Stimulated activated naive B cell treated with anti-CD40 and anti-IgM and Interleukin-4, amounts not matched to agents 10 μg/mL and 1 μg/mL and 100 μg/mL, for 72 hours (primary cell): ENCODE results near the gene RECK.

ENCODE experiments used
- ATAC-seq, 2 donors: fragments of 150-1000 bp; cut with Tn5 transposase; replicated peaks; 2 replicates each; pipeline ENCODE4 v1.10.0; 2021; ENCODE audit warnings: moderate library complexity in 1 of 2
- DNase-seq: peaks from one replicate; pipeline ENCODE4 v3.0.0; 2021
- H3K27ac Mint-ChIP-seq: one replicate; pipeline ENCODE4 v1.8.0; 2022; ENCODE audit warnings: mild to moderate bottlenecking, mixed read lengths
- H3K27me3 Mint-ChIP-seq, 2 donors: one replicate each; pipeline ENCODE4 v1.8.0; 2022; ENCODE audit warnings: mixed read lengths in 2 of 2
- H3K36me3 Mint-ChIP-seq, 2 donors: one replicate each; pipeline ENCODE4 v1.8.0; 2022; ENCODE audit warnings: mixed read lengths in 2 of 2, mild to moderate bottlenecking in 1 of 2
- H3K4me1 Mint-ChIP-seq, 2 donors: one replicate each; pipeline ENCODE4 v1.8.0; 2022; ENCODE audit warnings: mixed read lengths in 2 of 2, mild to moderate bottlenecking in 1 of 2
- H3K4me3 Mint-ChIP-seq, 2 donors: one replicate each; pipeline ENCODE4 v1.8.0; 2022; ENCODE audit warnings: mild to moderate bottlenecking in 2 of 2, mixed read lengths in 2 of 2, moderate library complexity in 1 of 2
- H3K9me3 Mint-ChIP-seq, 2 donors: one replicate each; pipeline ENCODE4 v1.8.0; 2022; ENCODE audit warnings: mixed read lengths in 2 of 2, mild to moderate bottlenecking in 1 of 2

RECK gene

GRCh38 chr9:36100532-36100931 lies 63.8 kb downstream of the RECK start:
- H3K4me1 Mint-ChIP-seq: peaks cover 0 to 3% of the 10 kb centered on the region in 2 donors
- H3K9me3 Mint-ChIP-seq: no peaks in the 10 kb centered on the region
- H3K36me3 Mint-ChIP-seq: no peaks in the 10 kb centered on the region
- no peak for DNase-seq
- no peak for ATAC-seq
- H3K27me3 Mint-ChIP-seq: no peaks in the 10 kb centered on the region
- no peak overlapping the region for H3K27ac Mint-ChIP-seq
- no peak overlapping the region for H3K4me3 Mint-ChIP-seq

DNA sequence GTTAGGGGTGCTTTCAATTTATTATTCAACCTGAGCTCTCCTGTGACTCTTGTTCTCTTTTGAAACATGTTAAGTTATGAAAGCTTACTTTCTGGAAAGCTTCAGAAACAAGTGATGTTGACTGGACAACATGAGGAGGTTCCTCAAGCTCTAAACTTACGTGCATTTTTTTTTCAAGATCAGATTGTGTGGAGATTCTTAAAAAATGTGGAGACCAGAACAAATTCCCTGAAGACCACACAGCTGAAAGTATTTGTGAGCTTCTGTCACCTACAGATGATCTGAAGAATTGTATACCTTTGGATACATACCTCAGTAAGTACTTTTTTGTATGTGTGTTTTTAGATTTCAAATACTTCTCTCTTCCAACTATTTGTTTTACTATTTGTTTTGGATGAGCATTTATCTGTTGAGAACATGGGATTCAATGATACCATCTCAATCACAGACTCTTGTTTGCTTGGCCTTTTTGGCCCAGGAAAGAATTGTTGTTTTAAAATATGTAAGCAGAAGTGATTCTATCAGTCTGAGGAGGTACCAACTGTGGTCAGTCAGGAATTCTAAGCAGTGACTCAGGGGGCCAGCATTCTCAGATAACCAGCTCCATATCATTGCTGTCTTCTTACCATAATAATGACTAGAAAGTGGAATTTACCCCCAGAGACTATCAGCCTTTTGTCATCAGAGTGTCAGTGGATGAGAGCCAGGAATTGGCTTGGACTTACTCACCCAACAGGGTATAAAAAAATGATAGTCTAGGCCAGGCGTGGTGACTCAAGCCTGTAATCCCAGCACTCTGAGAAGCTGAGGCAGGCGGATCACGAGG lies 65.4 kb downstream of the RECK start:
- Mint-ChIP-seq H3K4me1 (peaks cover 0 to 3% of the 10 kb centered on the region in 2 donors), H3K27me3 (no peaks in the 10 kb centered on the region), H3K4me3 (no peak overlapping the region), H3K36me3 (no peaks in the 10 kb centered on the region), H3K9me3 (no peaks in the 10 kb centered on the region), H3K27ac (no peak overlapping the region)
- no peak for DNase-seq
- ATAC-seq: no peak

- Mint-ChIP-seq H3K36me3 (no peaks in the 10 kb centered on the region), H3K4me1 (peaks cover 0 to 3% of the 10 kb centered on the region in 2 donors), H3K27ac (peak overlapping the region; percentile 42), H3K9me3 (no peaks in the 10 kb centered on the region), H3K4me3 (no peak overlapping the region), H3K27me3 (no peaks in the 10 kb centered on the region)
- ATAC-seq (peak; percentile 100), DNase-seq (peak; percentile 63)
These were observed 66.2 kb downstream of the RECK start for GRCh38 chr9:36102742-36103495.

GRCh38 chr9:36109071-36109470 lies 72.4 kb downstream of the RECK start:
- no peak for DNase-seq

DNA sequence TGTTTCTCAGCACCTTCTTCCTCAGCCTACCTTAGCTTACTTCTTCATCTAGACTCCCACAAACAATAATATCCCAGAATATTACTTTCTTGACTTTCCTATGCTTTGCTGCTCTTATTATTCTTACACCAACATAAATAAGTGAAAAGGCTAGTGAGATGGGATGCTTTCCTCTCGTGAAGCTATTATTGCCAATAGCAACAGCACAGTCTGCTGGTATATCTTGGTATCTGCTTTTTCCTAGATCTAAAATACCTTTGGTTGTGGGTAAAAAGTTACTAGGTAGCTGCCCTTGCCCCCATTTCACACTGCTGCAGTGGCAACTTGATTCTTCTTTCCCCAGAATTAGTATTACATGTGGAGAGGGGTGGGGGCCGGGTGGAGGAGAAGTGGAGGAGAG lies 73.7 kb downstream of the RECK start:
- Mint-ChIP-seq H3K36me3 (peaks cover 4 to 11% of the 10 kb centered on the region in 2 donors), H3K4me1 (peaks cover 7 to 11% of the 10 kb centered on the region in 2 donors), H3K27me3 (no peaks in the 10 kb centered on the region), H3K4me3 (no peak overlapping the region), H3K27ac (no peak overlapping the region), H3K9me3 (no peaks in the 10 kb centered on the region)
- ATAC-seq (no peak), DNase-seq (no peak)

More at GRCh38 chr9:36109071-36109470, 72.4 kb downstream of the RECK start:
- ATAC-seq: no peak
- Mint-ChIP-seq H3K36me3 (peaks cover 4 to 11% of the 10 kb centered on the region in 2 donors), H3K27ac (no peak overlapping the region), H3K9me3 (no peaks in the 10 kb centered on the region), H3K4me1 (peaks cover 7 to 11% of the 10 kb centered on the region in 2 donors), H3K27me3 (no peaks in the 10 kb centered on the region), H3K4me3 (no peak overlapping the region)

- DNase-seq (no peak), ATAC-seq (no peak)
- Mint-ChIP-seq H3K27me3 (no peaks in the 10 kb centered on the region), H3K4me3 (no peak overlapping the region), H3K9me3 (no peaks in the 10 kb centered on the region), H3K36me3 (peaks cover 4 to 11% of the 10 kb centered on the region in 2 donors), H3K4me1 (peaks cover 7 to 11% of the 10 kb centered on the region in 2 donors), H3K27ac (no peak overlapping the region)
These were observed 75.8 kb downstream of the RECK start for GRCh38 chr9:36112516-36112915.

GRCh38 chr9:36113999-36114398 lies 77.3 kb downstream of the RECK start:
- no peaks in the 10 kb centered on the region for H3K27me3 Mint-ChIP-seq
- DNase-seq: no peak
- H3K36me3 Mint-ChIP-seq: peaks cover under 1 to 6% of the 10 kb centered on the region in 2 donors
- no peak for ATAC-seq
- no peaks in the 10 kb centered on the region for H3K9me3 Mint-ChIP-seq
- H3K4me1 Mint-ChIP-seq: peaks cover under 1 to 2% of the 10 kb centered on the region in 2 donors
- no peak overlapping the region for H3K27ac Mint-ChIP-seq
- no peak overlapping the region for H3K4me3 Mint-ChIP-seq

DNA sequence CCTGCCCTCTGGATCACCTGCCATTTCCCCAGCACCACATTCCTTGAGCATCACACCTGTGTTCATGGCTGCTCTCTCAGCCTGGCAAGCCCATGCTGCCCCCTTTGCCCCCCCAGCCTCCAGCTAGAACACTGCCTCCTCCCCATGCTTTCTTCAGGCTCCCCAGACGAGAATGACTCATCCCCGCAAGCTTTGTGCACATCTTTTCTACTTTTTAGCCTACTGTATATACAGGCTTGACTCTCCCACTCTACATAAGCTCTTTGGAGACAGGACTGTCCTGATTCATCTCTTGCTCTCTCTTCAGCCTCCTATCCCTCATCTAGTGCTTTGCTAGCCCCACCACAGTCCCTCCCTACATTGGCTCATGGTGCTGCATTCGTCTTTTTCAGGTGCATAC lies 79.9 kb downstream of the RECK start:
- Mint-ChIP-seq H3K9me3 (no peaks in the 10 kb centered on the region), H3K27me3 (no peaks in the 10 kb centered on the region), H3K4me1 (no peaks in the 10 kb centered on the region), H3K27ac (no peak overlapping the region), H3K4me3 (no peak overlapping the region), H3K36me3 (peaks cover 0 to 2% of the 10 kb centered on the region in 2 donors)
- no peak for DNase-seq
- no peak for ATAC-seq

GRCh38 chr9:36118201-36118600 lies 81.5 kb downstream of the RECK start:
- Mint-ChIP-seq H3K36me3 (peaks cover 0 to 4% of the 10 kb centered on the region in 2 donors), H3K27me3 (no peaks in the 10 kb centered on the region), H3K27ac (no peak overlapping the region), H3K4me1 (no peaks in the 10 kb centered on the region), H3K4me3 (no peak overlapping the region), H3K9me3 (no peaks in the 10 kb centered on the region)
- ATAC-seq (no peak), DNase-seq (no peak)

DNA sequence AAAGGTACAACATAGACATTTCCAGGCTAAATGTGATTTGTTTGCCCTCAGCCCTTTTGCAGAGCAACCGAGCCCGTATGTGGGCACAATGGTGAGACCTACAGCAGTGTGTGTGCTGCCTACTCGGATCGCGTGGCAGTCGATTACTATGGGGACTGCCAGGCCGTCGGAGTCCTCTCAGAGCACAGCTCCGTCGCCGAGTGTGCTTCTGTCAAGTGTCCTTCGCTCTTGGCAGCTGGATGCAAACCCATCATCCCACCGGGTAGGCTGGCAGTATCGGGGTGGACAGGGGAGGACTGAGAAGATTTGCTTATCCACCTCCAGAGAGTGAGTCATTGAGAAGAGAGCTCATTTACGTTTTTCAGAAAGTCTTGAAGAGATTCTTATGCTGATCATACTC lies 82.0 kb downstream of the RECK start:
- Mint-ChIP-seq H3K4me3 (no peak overlapping the region), H3K36me3 (peaks cover 0 to 4% of the 10 kb centered on the region in 2 donors), H3K9me3 (no peaks in the 10 kb centered on the region), H3K4me1 (no peaks in the 10 kb centered on the region), H3K27ac (no peak overlapping the region), H3K27me3 (no peaks in the 10 kb centered on the region)
- DNase-seq (no peak), ATAC-seq (no peak)

- no peak for ATAC-seq
- H3K4me3 Mint-ChIP-seq: no peak overlapping the region
- peaks cover 0 to 4% of the 10 kb centered on the region in 2 donors for H3K36me3 Mint-ChIP-seq
- no peaks in the 10 kb centered on the region for H3K27me3 Mint-ChIP-seq
- no peak overlapping the region for H3K27ac Mint-ChIP-seq
- no peaks in the 10 kb centered on the region for H3K4me1 Mint-ChIP-seq
- H3K9me3 Mint-ChIP-seq: no peaks in the 10 kb centered on the region
- no peak for DNase-seq
These were observed 82.8 kb downstream of the RECK start for GRCh38 chr9:36119476-36119875.

DNA sequence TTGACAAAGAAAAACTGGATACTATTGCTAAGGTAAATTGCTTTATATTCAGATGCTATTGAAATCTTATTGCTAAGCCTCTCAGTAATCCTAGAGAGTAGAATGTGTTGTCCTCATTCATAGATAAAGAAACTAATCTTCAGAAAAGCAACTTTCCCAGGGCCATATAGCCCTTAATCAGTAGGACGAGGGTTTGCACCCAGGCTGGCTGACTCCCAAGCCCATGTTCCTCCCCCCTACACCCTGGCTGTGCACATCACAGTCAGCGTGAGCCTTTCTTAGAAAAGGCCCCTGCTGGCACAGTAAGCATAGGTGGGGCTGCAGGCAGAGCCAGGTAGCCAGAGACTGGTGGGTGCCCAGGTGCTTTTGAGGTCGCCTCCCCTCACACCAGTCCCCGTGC lies 84.0 kb downstream of the RECK start:
- no peaks in the 10 kb centered on the region for H3K9me3 Mint-ChIP-seq
- no peak overlapping the region for H3K27ac Mint-ChIP-seq
- DNase-seq (no peak), ATAC-seq (no peak)
- no peak overlapping the region for H3K4me3 Mint-ChIP-seq
- peaks cover 0 to 4% of the 10 kb centered on the region in 2 donors for H3K36me3 Mint-ChIP-seq
- no peaks in the 10 kb centered on the region for H3K4me1 Mint-ChIP-seq
- H3K27me3 Mint-ChIP-seq: no peaks in the 10 kb centered on the region

GRCh38 chr9:36121971-36122370 lies 85.3 kb downstream of the RECK start:
- Mint-ChIP-seq H3K27me3 (no peaks in the 10 kb centered on the region), H3K4me1 (no peaks in the 10 kb centered on the region), H3K27ac (no peak overlapping the region), H3K36me3 (peaks cover 0 to 4% of the 10 kb centered on the region in 2 donors), H3K9me3 (no peaks in the 10 kb centered on the region), H3K4me3 (no peak overlapping the region)
- DNase-seq (no peak), ATAC-seq (no peak)

GRCh38 chr9:36123515-36123914 lies 86.8 kb downstream of the RECK start:
- ATAC-seq (no peak), DNase-seq (no peak)
- Mint-ChIP-seq H3K9me3 (no peaks in the 10 kb centered on the region), H3K36me3 (peaks cover 0 to 4% of the 10 kb centered on the region in 2 donors), H3K27me3 (no peaks in the 10 kb centered on the region), H3K27ac (no peak overlapping the region), H3K4me1 (peaks cover 11 to 12% of the 10 kb centered on the region in 2 donors), H3K4me3 (no peak overlapping the region)
